Activated CD8-positive, alpha-beta memory T cell treated with anti-CD3 and anti-CD28 coated beads, Interleukin-2, amount 10 ng/mL, durations not matched to agents 7 days and 5 days (primary cell): Measurements from ENCODE around the gene RBM42. TPM values are rescaled to one million over a fixed set of nuclear protein-coding genes. Genes with fewer than 3 reads are reported as not detected.
A peak's percentile ranks its signal among the peaks of the same experiment; 100 is the strongest.
"Not testable (repeated sequence)": the region's sequence is repeated elsewhere in the genome, so short reads cannot be mapped to it uniquely, and the experiment has no call there.

Experiments
- ATAC-seq: fragments of 150-1000 bp; cut with Tn5 transposase; one replicate; pipeline ENCODE4 v1.10.0; 2021; ENCODE audit warnings: moderate library complexity
- CTCF ChIA-PET: fragments of 350-600 bp; sonication (Branson Sonifier 250); formaldehyde crosslinking; loops from one replicate; lab custom pipeline; 2021; ENCODE audit warnings: antibody characterized with exemption; lab: Charles Lee
- DNase-seq: peaks from one replicate; pipeline ENCODE4 v3.0.0-alpha.2; 2020
- H3K27ac Mint-ChIP-seq: one replicate; pipeline ENCODE4 v1.8.0; 2021; ENCODE audit warnings: mild to moderate bottlenecking, mixed read lengths
- H3K27me3 Mint-ChIP-seq: one replicate; pipeline ENCODE4 v1.8.0; 2021; ENCODE audit warnings: mixed read lengths
- H3K36me3 Mint-ChIP-seq: one replicate; pipeline ENCODE4 v1.8.0; 2021; ENCODE audit warnings: mild to moderate bottlenecking, mixed read lengths
- H3K4me1 Mint-ChIP-seq: one replicate; pipeline ENCODE4 v1.8.0; 2021; ENCODE audit warnings: mixed read lengths
- H3K4me3 Mint-ChIP-seq: one replicate; pipeline ENCODE4 v1.8.0; 2021; ENCODE audit warnings: mild to moderate bottlenecking, moderate library complexity, mixed read lengths
- H3K9me3 Mint-ChIP-seq: one replicate; pipeline ENCODE4 v1.8.0; 2022; ENCODE audit warnings: low read depth, mixed read lengths
- total RNA-seq, 2 experiments: library from RNA; stranded (reverse); gene quantifications; one replicate each; pipeline ENCODE4 v1.2.3, GENCODE V29; 2021

The RBM42 gene
- total RNA-seq, 2 experiments from 2014 or later = 110 to 117 TPM

GRCh38 chr19:35644987-35645679, 16.3 kb downstream of the RBM42 start:
- Mint-ChIP-seq H3K4me3 (peak overlapping the region; percentile 81), H3K9me3 (no peaks in the 10 kb centered on the region), H3K27ac (peak overlapping the region; percentile 89), H3K4me1 (peaks cover 46% of the 10 kb centered on the region), H3K27me3 (no peaks in the 10 kb centered on the region), H3K36me3 (peaks cover 3% of the 10 kb centered on the region)
- ATAC-seq = no peak
- peak; percentile 86 for DNase-seq
- CTCF ChIA-PET = interaction anchor here (1.3 to 1.6 kb wide), 2 partner anchors 32 to 96 kb away, joined by 3 to 5 read pairs; partner anchors contain the start of gene HAUS5

- DNase-seq (no peak), ATAC-seq (no peak)
- CTCF ChIA-PET = interaction anchor here (1.6 kb wide), 1 partner anchor 97 kb away, joined by 5 read pairs; no protein-coding TSS in a partner anchor
- H3K4me1 Mint-ChIP-seq = peaks cover 52% of the 10 kb centered on the region
- H3K27me3 Mint-ChIP-seq = no peaks in the 10 kb centered on the region
- H3K36me3 Mint-ChIP-seq = peaks cover 6% of the 10 kb centered on the region
- H3K27ac Mint-ChIP-seq = peak overlapping the region; percentile 47
- no peak overlapping the region for H3K4me3 Mint-ChIP-seq
- H3K9me3 Mint-ChIP-seq = no peaks in the 10 kb centered on the region
Observed at GRCh38 chr19:35645680-35646511, 17.1 kb downstream of the RBM42 start.

- DNase-seq (peak; percentile 98), ATAC-seq (peak; percentile 72)
- Mint-ChIP-seq H3K4me1 (peaks cover 44% of the 10 kb centered on the region), H3K4me3 (peak within 1 kb of the TSS; percentile 96), H3K9me3 (no peaks in the 10 kb centered on the region), H3K27me3 (no peaks in the 10 kb centered on the region), H3K36me3 (peaks cover 16% of the 10 kb centered on the region), H3K27ac (peak within 1 kb of the TSS; percentile 93)
- CTCF ChIA-PET = interaction anchor here (0.5 to 2.1 kb wide), 9 partner anchors 13 to 522 kb away, joined by 3 to 13 read pairs (median 4); partner anchors contain the start of genes HAUS5 and WDR62
Observed at GRCh38 chr19:35648017-35648961, 19.5 kb downstream of the RBM42 start, which contains the start of gene COX6B1. COX6B1 (plus strand) TSS chr19:35648323; CDS start chr19:35651244, 2,921 bp downstream.

- Mint-ChIP-seq H3K9me3 (no peaks in the 10 kb centered on the region), H3K4me3 (no peak overlapping the region), H3K4me1 (peaks cover 34% of the 10 kb centered on the region), H3K27ac (no peak overlapping the region), H3K36me3 (peaks cover 29% of the 10 kb centered on the region), H3K27me3 (no peaks in the 10 kb centered on the region)
- CTCF ChIA-PET = no interaction called here
- ATAC-seq (no peak), DNase-seq (no peak)
Observed at GRCh38 chr19:35650581-35650980, 21.7 kb downstream of the RBM42 start.

- CTCF ChIA-PET = interaction anchor here (1.2 to 1.6 kb wide), 2 partner anchors 40 to 105 kb away, joined by 3 to 4 read pairs; no protein-coding TSS in a partner anchor
- not testable (repeated sequence) for H3K27ac Mint-ChIP-seq, H3K4me3 Mint-ChIP-seq, ATAC-seq, H3K27me3 Mint-ChIP-seq, H3K9me3 Mint-ChIP-seq, DNase-seq
- Mint-ChIP-seq H3K36me3 (peaks cover 46% of the 10 kb centered on the region), H3K4me1 (peaks cover 18% of the 10 kb centered on the region)
Observed at GRCh38 chr19:35654828-35655227, 26.0 kb downstream of the RBM42 start.

GRCh38 chr19:35655600-35655999, 26.8 kb downstream of the RBM42 start:
- ATAC-seq (no peak), DNase-seq (no peak)
- peaks cover 46% of the 10 kb centered on the region for H3K36me3 Mint-ChIP-seq
- H3K27ac Mint-ChIP-seq = no peak overlapping the region
- no peaks in the 10 kb centered on the region for H3K27me3 Mint-ChIP-seq
- no peaks in the 10 kb centered on the region for H3K9me3 Mint-ChIP-seq
- H3K4me1 Mint-ChIP-seq = peaks cover 14% of the 10 kb centered on the region
- CTCF ChIA-PET = interaction anchor here (1.6 kb wide), 1 partner anchor 106 kb away, joined by 3 read pairs; no protein-coding TSS in a partner anchor
- H3K4me3 Mint-ChIP-seq = no peak overlapping the region

GRCh38 chr19:35656700-35657099, 27.9 kb downstream of the RBM42 start:
- CTCF ChIA-PET = no interaction called here
- ATAC-seq = no peak
- Mint-ChIP-seq H3K4me3 (no peak overlapping the region), H3K36me3 (peaks cover 43% of the 10 kb centered on the region), H3K9me3 (no peaks in the 10 kb centered on the region), H3K27me3 (no peaks in the 10 kb centered on the region), H3K27ac (no peak overlapping the region), H3K4me1 (peaks cover 6% of the 10 kb centered on the region)
- DNase-seq = no peak

GRCh38 chr19:35657904-35658700, 29.3 kb downstream of the RBM42 start:
- peaks cover 2% of the 10 kb centered on the region for H3K4me1 Mint-ChIP-seq
- no peaks in the 10 kb centered on the region for H3K27me3 Mint-ChIP-seq
- peaks cover 42% of the 10 kb centered on the region for H3K36me3 Mint-ChIP-seq
- CTCF ChIA-PET = no interaction called here
- DNase-seq = no peak
- no peak overlapping the region for H3K4me3 Mint-ChIP-seq
- ATAC-seq = no peak
- no peaks in the 10 kb centered on the region for H3K9me3 Mint-ChIP-seq
- H3K27ac Mint-ChIP-seq = no peak overlapping the region

- no peak for DNase-seq
- Mint-ChIP-seq H3K9me3 (no peaks in the 10 kb centered on the region), H3K27ac (no peak overlapping the region), H3K4me1 (no peaks in the 10 kb centered on the region), H3K27me3 (no peaks in the 10 kb centered on the region), H3K36me3 (peaks cover 26% of the 10 kb centered on the region), H3K4me3 (no peak overlapping the region)
- no peak for ATAC-seq
- CTCF ChIA-PET = interaction anchor here (1.2 kb wide), 1 partner anchor 14 kb away, joined by 3 read pairs; the partner anchor contains the start of gene COX6B1
Observed at GRCh38 chr19:35661995-35662340, 33.1 kb downstream of the RBM42 start.

- H3K36me3 Mint-ChIP-seq = peaks cover 15% of the 10 kb centered on the region
- H3K4me3 Mint-ChIP-seq = no peak overlapping the region
- CTCF ChIA-PET = interaction anchor here (1.3 kb wide), 1 partner anchor 38 kb away, joined by 3 read pairs; no protein-coding TSS in a partner anchor
- H3K4me1 Mint-ChIP-seq = no peaks in the 10 kb centered on the region
- H3K27me3 Mint-ChIP-seq = peaks cover 3% of the 10 kb centered on the region
- no peak for ATAC-seq
- H3K9me3 Mint-ChIP-seq = no peaks in the 10 kb centered on the region
- DNase-seq = no peak
- no peak overlapping the region for H3K27ac Mint-ChIP-seq
Observed at GRCh38 chr19:35663981-35664380, 35.1 kb downstream of the RBM42 start.

- Mint-ChIP-seq H3K9me3 (no peaks in the 10 kb centered on the region), H3K36me3 (peaks cover 10% of the 10 kb centered on the region), H3K4me3 (no peak overlapping the region), H3K27ac (no peak overlapping the region), H3K4me1 (no peaks in the 10 kb centered on the region), H3K27me3 (peaks cover 12% of the 10 kb centered on the region)
- CTCF ChIA-PET = interaction anchor here (1.3 kb wide), 1 partner anchor 37 kb away, joined by 3 read pairs; no protein-coding TSS in a partner anchor
- ATAC-seq = no peak
- DNase-seq = no peak
Observed at GRCh38 chr19:35665157-35665556, 36.3 kb downstream of the RBM42 start.

- no peak overlapping the region for H3K4me3 Mint-ChIP-seq
- H3K4me1 Mint-ChIP-seq = no peaks in the 10 kb centered on the region
- H3K9me3 Mint-ChIP-seq = no peaks in the 10 kb centered on the region
- no peak for DNase-seq
- H3K27me3 Mint-ChIP-seq = peaks cover 13% of the 10 kb centered on the region
- H3K36me3 Mint-ChIP-seq = peaks cover 10% of the 10 kb centered on the region
- CTCF ChIA-PET = no interaction called here
- no peak for ATAC-seq
- H3K27ac Mint-ChIP-seq = no peak overlapping the region
Observed at GRCh38 chr19:35665604-35666003, 36.8 kb downstream of the RBM42 start.
